H1 (cell line): ENCODE measurements around the gene WWP2. TPM values are rescaled to one million over a fixed set of nuclear protein-coding genes. Genes with fewer than 3 reads are reported as not detected.

ENCODE experiments used
- BCL11A ChIP-seq, 2 experiments: IDR thresholded peaks; one replicate each; pipeline ENCODE4 v1.6.1; 2011; ENCODE audit warnings: low read depth in 2 of 2, low read length in 2 of 2, mild to moderate bottlenecking in 2 of 2
- HDAC2 ChIP-seq, 2 experiments: fragments of 300-600 bp in 1 of 2; sonication (generic) in 1 of 2; IDR thresholded peaks; 2 replicates each; pipeline ENCODE4 v1.6.1; 2011 to 2012; ENCODE audit warnings: low read depth in 2 of 2, low read length in 2 of 2, mild to moderate bottlenecking in 2 of 2, moderate library complexity in 2 of 2, borderline replicate concordance in 1 of 2, inconsistent platforms in 1 of 2
- KDM1A ChIP-seq: fragments of 200-600, 300-600 bp; sonication (generic); IDR thresholded peaks from 2 replicates; pipeline ENCODE4 v1.7.1; 2016; ENCODE audit warnings: mild to moderate bottlenecking, low read length, borderline replicate concordance
- MAFK ChIP-seq: IDR thresholded peaks from 2 replicates; pipeline ENCODE4 v1.6.1; 2012; ENCODE audit warnings: low read depth, mild to moderate bottlenecking, improper control_type of control experiment, low read length
- RBBP5 ChIP-seq: IDR thresholded peaks from 2 replicates; pipeline ENCODE4 v1.7.1; 2012; ENCODE audit warnings: low read depth, mild to moderate bottlenecking, inconsistent platforms, low read length, moderate library complexity, borderline replicate concordance
- RXRA ChIP-seq: IDR thresholded peaks from 2 replicates; pipeline ENCODE4 v1.6.1; 2011; ENCODE audit warnings: low read depth, mild to moderate bottlenecking, low read length, moderate library complexity; ENCODE audit not compliant: insufficient read depth
- SIX5 ChIP-seq: IDR thresholded peaks from 2 replicates; pipeline ENCODE4 v1.6.1; 2011; ENCODE audit warnings: mild to moderate bottlenecking, low read depth, low read length
- polyA plus RNA-seq, 7 experiments: library from polyadenylated mRNA; depleted of rRNA in 3 of 7; stranded (reverse) in 5 of 7; unstranded in 2 of 7; fragments of >200 nt in 5 of 7; fragments of 200-250 nt in 2 of 7; gene quantifications; 1 replicate in 5 of 7; 2 replicates in 1 of 7; 4 replicates in 1 of 7; pipeline versions ENCODE4 v1.2.1 to v1.2.3, GENCODE V29; 2011 to 2013; ENCODE audit warnings: missing spikeins in 2 of 7, mixed read lengths in 2 of 7
- total RNA-seq: library from RNA; stranded (reverse); fragmentation: NEBNext Ultra II Directional; extraction: Animal tissue kit (Norgen Biotek cat#: 25700); gene quantifications from 2 replicates; pipeline ENCODE4 v1.2.1, GENCODE V29; 2021
- TF ChIP-seq, protein P1 (sequence below): IDR thresholded peaks from 2 replicates; pipeline ENCODE4 v1.6.1; 2011; ENCODE audit warnings: low read depth, mild to moderate bottlenecking, low read length; ENCODE audit not compliant: insufficient read depth

WWP2 gene
- total and polyA plus RNA-seq, 2 of the 8 experiments (the other 6 are each of a cell fraction or from before 2014, with no cell fraction given): 14.1 to 42.2 TPM

DNA sequence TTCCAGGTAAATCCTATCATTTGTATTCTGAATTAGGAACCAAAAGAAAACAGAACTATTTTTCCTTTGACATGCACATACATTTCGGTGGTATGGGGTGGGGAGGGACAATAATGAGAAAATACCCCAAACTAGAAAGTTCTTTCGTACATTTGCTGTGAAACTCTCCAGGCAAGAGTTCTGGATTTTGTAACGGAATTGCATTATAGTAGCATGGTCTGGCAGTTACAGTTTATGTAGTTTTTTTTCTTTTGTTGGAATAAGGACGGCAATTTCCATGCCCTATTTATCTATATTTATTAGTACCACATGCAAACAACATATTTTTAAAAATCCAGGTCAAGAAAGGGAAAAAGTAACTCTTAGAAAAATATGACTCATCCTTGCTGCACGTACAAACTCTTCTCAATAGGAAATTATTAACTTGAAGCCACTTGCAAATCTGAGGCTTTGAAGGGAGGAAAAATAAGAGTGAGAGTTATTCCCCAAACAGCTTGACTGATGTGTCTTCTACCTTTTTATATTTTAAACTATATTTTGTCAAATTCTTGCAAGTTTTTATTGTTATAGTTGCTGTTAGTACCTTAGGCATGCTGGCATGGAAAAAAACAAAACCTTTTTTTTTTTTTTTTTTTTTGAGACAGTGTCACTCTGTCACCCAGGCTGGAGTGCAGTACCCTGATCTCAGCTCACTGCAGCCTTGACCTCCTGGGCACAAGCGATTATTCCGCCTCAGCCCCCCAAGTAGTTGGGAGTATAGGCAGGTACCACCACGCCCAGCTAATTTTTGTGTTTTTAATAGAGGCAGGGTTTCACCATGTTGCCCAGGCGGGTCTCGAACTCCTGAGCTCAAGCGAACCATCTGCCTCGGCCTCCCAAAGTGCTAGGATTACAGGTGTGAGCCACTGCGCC is 69.3 kb downstream of the WWP2 start (continued):
- TF ChIP-seq KDM1A: no peak
- no peak for TF ChIP-seq BCL11A (IDR thresholded peaks at IDR 0.05; ENCODE audit: low read depth in 2 of 2, low read length in 2 of 2)
- no peak for TF ChIP-seq HDAC2 (IDR thresholded peaks at IDR 0.05; ENCODE audit: borderline replicate concordance in 1 of 2, low read depth in 2 of 2, low read length in 2 of 2)
- TF ChIP-seq MAFK: no peak
- TF ChIP-seq, protein P1, sequence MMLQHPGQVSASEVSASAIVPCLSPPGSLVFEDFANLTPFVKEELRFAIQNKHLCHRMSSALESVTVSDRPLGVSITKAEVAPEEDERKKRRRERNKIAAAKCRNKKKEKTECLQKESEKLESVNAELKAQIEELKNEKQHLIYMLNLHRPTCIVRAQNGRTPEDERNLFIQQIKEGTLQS: no peak
- TF ChIP-seq SIX5: no peak
- TF ChIP-seq RXRA: no peak
- no peak for TF ChIP-seq RBBP5
